Epithelial cell of esophagus (primary cell): ENCODE results near the gene DUSP19.
A peak's percentile ranks its signal among the peaks of the same experiment; 100 is the strongest.

ENCODE experiments used
- DNase-seq: peaks from one replicate; pipeline ENCODE4 v3.0.0; 2010; ENCODE audit warnings: low read depth
- H3K4me3 ChIP-seq: 2 replicates; pipeline ENCODE4 v1.5.1; 2011; ENCODE audit warnings: mild to moderate bottlenecking, low read length, control low read depth
- CTCF ChIP-seq: IDR thresholded peaks from 2 replicates; pipeline ENCODE4 v1.5.1; 2011; ENCODE audit warnings: low read depth, mild to moderate bottlenecking, low read length, control low read depth, inconsistent platforms; ENCODE audit not compliant: insufficient read depth; ENCODE audit errors: missing control alignments

The DUSP19 gene

GRCh38 chr2:183070942-183071844, 7.4 kb upstream of the DUSP19 start:
- TF ChIP-seq CTCF = peak; percentile 51
- peak; percentile 59 for DNase-seq
- H3K4me3 ChIP-seq = no peak overlapping the region

DNA sequence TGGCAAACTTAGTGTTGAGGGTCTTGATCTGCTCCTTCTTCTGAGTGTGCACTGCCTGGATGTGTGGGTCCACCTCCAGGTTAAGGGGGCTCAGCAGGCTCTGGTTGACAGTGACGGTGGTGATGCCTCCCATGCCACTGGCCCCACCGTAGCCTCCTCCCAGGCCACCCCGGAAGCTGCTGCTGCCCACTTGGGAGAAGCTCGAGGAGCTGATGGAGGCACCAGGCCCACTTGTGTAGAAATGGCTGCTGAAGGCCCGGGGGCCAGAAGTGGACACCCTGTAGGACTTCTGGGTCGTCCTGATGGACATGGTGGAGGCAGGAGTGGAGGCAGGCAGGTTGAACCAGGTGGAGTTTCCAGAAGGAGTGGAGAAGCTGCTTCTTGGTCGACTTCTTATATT, 6.4 kb upstream of the DUSP19 start:
- no peak for DNase-seq
- TF ChIP-seq CTCF = no peak
- no peak overlapping the region for H3K4me3 ChIP-seq

DNA sequence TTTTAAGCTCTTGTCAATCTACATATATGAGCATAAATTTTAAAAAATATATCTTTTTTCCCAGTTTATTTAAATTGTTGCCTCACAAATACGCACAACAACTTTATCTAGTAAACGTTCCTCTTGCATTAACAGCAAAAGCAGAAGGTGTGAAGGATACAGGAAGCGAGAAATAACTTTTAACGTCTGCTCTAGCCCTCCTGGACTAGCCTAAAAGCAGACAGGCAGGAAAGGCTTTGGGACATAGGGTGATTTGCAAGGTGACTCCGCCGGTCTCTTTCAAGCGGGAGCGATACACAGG, 434 bp upstream of the DUSP19 start:
- TF ChIP-seq CTCF = no peak
- DNase-seq = no peak
- peak overlapping the region; percentile 85 for H3K4me3 ChIP-seq

- peak; percentile 11 for DNase-seq
- H3K4me3 ChIP-seq = peak overlapping the region; percentile 85
- no peak for TF ChIP-seq CTCF
These were observed 710 bp downstream of the DUSP19 start for GRCh38 chr2:183079139-183079775.

DNA sequence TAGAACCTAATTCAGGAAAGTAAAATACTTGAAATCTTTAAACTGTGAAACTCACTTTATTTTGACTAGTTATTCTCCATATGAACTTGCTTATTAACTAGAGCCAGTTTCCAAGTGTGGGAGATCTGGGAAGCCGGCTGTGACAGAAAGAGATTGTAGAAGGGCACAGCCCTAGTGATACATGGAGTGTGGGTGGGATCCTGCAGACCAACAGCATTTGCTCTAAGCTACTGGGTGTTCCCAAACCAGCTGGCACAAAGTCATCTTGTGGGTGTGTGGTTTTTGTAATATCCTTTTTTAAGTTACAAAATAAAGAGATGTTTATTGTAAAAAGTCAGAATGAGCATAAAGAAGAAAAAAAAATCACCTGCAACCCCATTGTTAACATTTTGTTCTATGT, 3.4 kb downstream of the DUSP19 start:
- no peak for DNase-seq
- no peak for TF ChIP-seq CTCF
- no peak overlapping the region for H3K4me3 ChIP-seq

- no peak overlapping the region for H3K4me3 ChIP-seq
- TF ChIP-seq CTCF = no peak
- DNase-seq = no peak
These were observed 9.5 kb downstream of the DUSP19 start for GRCh38 chr2:183088061-183088460.
